Peyer's patch (tissue), 4 donors: ENCODE results near the gene PRDX5.

Experiments
- CTCF ChIP-seq, 6 experiments: fragments of 450-650 bp in 4 of 6; fragments of 200-600 bp in 2 of 6; sonication (generic) in 1 of 6; IDR thresholded peaks; one replicate each; pipeline ENCODE4 v1.5.1; 2017 to 2019; ENCODE audit warnings: antibody characterized with exemption in 6 of 6, mild to moderate bottlenecking in 3 of 6, moderate library complexity in 1 of 6
- POLR2A ChIP-seq, 2 donors: fragments of 450-650 bp; IDR thresholded peaks; one replicate each; pipeline ENCODE4 v1.5.1; 2017; ENCODE audit warnings: antibody characterized with exemption in 2 of 2, mild to moderate bottlenecking in 2 of 2, moderate library complexity in 2 of 2

DNA sequence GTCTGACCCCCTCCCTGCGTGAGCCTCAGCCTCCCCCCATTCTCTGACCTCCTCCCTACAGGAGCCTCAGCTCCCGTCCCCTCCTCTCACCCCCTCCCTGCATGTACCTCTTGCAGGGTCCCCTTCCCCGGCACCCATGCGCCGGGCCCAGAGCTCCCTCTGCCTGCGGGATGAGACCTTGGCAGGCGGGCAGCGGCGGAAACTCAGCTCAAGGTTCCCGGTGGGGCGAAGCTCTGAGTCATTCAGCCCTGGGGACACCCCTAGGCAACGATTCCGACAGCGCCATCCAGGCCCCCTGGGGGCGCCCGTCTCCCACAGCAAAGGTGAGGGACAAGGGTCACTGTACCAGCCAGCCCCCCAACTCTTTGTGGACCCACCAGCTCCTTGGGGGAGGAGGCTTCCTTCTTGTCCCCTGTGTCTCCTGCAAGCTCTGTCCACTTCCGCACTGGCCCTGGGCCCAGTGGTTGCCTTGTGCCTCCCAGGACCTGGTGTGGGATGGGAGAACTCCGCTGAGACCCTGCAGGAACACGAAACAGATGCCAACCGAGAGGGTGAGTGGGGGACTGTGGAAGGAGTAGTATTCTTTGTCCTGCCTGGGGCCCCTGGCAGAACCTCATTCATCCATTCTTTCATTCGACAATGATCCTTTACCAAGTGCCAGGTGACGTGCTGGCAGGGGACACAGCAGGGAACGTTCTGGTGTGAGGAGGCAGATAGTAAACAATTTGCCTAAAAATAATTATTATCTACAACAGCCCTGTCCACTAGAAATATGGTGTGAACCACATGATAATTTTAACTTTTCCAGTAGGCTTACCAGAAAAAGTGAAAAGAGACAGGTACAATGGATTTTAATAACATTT lies 37.4 kb downstream of the PRDX5 start:
- TF ChIP-seq CTCF (IDR thresholded peaks at IDR 0.05) (peak; percentile 38 to 90 (median 70)), POLR2A (IDR thresholded peaks at IDR 0.05) (peak in 1 of 2 donors; percentile 46)
